HG02798 (cell line): ENCODE data around the gene HK1.
A peak's percentile ranks its signal among the peaks of the same experiment; 100 is the strongest.
"Not testable (repeated sequence)": the region's sequence is repeated elsewhere in the genome, so short reads cannot be mapped to it uniquely, and the experiment has no call there.

Experiments used
- ATAC-seq: cut with Tn5 transposase; IDR thresholded peaks from one replicate; pipeline ENCODE4 v1.9.1; 2021; ENCODE audit warnings: mild to moderate bottlenecking; ENCODE audit not compliant: unreplicated experiment, poor library complexity

The HK1 gene

DNA sequence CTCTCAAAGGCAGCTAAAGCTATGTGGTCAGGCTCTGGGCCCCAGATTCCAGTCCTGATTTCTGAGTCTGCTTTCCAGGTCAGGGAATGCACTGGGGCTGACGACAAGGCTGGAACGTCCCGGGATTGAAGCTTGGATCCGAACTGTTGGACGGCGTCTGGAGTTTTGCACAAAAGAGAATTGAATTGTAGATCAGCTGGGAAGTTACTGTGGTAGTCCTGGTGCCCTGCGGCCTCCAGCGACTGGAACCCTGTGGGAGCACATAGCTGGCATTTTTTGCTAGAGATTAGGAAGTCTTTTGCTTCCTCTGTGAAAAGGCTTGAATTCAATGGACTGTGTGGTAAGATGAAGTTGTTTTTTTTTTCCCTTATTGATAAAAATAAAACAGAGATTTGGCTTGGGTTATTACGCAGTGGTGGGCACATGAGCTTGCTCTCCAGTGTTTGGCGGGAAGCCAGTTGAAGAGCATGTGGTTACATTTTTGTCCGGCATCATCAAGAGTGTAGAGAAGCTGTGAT, at the start of gene HK1:
HK1 (plus strand) TSS at position 51 of the 518 bp plus-strand sequence.
- ATAC-seq = no peak

- ATAC-seq = no peak
Measured at GRCh38 chr10:69229616-69229916, 48.7 kb upstream of the HK1 start.

- ATAC-seq = no peak
Measured at GRCh38 chr10:69230128-69230527, 48.2 kb upstream of the HK1 start.

GRCh38 chr10:69232252-69232651, 46.0 kb upstream of the HK1 start:
- no peak for ATAC-seq

- ATAC-seq = no peak
Measured at GRCh38 chr10:69232736-69233480, 45.4 kb upstream of the HK1 start.

DNA sequence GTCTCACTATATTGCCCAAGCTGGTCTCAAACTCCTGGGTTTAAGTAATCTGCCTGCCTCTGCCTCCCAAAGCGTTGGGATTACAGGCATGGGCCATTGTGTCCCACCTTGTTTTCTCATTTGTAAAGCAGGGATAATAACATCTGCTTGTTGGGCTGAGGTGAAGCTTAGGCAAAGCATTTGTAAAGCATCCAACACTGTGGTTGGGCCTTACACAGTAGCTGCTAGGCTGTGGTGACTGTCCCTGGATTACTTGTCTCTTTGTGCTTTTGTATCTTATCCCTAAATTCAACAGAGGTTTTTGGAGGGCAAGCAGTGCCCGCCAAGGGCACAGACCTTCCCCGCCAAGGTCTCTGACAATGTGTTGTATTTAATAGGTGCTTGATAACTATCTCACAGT, 43.8 kb upstream of the HK1 start:
- ATAC-seq = no peak

DNA sequence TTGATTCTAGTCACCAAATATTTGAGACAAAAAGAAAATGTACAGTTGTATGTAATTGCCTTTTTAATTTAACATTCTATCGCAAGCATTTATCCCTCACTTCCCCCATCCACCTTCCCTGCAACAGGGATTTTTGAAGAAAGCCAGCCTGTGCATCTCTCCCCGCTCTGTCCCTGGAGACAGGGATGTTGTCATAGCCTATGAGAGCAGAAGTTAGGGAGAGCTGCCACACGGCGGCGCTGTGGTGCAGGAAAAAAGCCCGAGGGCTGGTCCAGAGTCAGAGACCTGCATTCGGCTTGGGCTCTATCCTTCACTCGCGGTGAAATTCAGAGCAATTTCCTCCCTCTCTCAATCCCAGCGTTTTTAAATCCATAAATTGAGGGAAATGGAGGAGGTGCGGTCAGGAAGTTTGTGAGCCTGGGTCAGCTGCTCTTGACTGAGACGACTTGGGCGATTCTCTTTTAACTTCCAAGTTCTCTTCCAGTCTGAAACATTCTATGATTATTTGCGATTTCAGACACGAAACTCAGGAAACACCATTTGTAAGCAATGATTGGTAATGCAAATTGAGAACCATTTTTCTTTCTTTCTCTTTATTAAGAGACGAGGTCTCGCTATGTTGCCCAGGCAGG, 40.7 kb upstream of the HK1 start:
- peak; percentile 92 for ATAC-seq

GRCh38 chr10:69239136-69239535, 39.2 kb upstream of the HK1 start:
- no peak for ATAC-seq

DNA sequence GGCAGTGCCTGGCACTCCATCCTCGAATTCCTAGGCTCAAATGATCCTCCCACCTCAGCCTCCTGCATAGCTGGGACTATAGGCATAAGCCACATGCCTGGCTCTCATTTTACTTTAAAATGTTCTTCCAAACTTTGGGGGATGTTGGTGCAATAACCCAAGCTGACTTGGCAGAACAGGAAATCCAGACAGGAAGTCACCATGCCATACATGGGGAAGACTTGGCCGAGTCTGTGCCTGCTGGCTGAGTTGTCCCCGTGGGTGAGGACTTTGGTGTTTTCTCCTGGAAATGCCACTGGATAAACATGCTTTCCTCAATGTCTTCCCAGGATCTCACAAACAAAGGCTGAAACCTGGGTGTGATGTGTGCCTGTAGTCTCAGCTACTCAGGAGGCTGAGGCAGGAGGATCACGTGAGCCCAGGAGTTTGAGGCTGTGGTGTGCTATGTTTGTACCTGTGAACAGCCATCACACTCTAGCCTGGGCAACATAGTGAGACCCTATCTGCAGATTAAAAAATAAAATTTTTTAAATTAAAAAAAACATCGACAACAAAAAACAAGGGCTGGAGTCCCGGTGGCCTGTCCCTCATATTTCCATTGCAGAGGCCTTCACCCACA, 38.4 kb upstream of the HK1 start:
- ATAC-seq = no peak

DNA sequence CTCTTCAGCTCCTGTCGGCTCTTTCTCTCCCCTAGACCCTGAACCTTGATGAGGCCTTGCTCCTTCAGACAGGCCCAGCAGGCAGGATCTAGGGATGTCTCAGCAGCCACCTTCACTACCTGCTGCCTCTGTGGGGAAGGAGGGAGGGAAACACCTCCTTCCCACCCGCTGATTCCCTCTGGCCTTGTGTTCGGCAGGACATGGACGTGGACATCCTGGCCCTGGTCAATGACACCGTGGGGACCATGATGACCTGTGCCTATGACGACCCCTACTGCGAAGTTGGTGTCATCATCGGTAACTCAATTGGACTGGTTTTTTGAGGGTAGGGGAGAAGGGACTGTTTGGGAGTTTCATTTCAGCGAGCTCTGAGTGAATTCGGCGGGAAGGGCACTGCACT, 37.8 kb upstream of the HK1 start:
- no peak for ATAC-seq

- no peak for ATAC-seq
Measured at GRCh38 chr10:69241575-69241974, 36.7 kb upstream of the HK1 start.

DNA sequence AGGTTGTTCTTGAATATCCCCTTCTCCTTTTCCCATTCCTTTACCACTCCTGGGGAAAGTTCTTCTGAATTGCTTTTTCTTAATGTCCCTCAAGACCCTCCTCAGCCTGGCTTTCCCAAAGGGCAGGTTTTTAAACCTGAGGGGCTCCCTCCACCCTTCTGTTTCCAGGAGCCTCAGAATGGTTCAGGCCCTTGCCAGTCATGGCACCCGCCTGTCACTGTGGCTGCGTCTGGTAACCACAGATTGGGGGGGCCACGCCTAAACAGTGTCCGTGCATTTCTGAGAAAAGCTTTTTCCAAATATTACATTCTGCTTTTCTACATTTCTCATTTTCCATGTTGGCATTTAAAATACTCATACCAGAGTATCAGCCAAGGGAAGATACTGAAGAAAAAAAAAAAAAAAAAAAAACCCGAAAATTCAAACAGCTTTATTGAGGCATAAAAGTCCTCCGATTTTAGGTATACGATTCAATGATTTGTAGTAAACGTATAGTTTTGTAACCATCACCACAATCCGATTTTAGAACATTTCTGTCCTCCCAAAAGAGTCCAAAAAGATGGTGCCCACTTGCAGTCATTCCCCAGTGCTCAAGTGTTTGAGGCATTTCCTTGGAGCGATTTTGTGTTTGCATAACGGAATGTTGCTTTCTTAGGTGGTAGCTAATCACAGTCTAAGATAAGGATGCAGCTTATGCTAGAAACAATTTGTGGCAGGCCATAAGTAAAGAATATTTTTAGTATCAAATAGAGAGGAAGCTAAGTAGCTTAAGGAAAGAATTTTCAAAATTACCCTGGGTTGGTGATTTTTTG, 36.0 kb upstream of the HK1 start:
- ATAC-seq = no peak

DNA sequence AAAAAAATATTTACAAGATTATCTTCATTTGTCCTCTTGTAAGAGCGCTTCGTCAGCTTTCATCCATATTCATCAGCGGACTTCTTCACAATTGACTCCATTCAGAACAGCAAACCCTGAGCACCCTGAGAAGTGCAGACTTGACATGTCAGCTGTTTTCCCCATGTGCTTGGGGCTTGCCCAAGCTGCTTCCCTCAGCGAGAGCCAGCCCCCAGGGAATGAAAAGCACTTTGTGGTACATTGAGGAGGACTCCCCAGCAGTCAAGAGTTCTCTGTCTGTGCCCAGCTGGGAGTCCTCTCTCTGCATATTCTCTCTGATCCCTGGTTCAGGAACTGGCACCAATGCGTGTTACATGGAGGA, 35.5 kb upstream of the HK1 start:
- no peak for ATAC-seq

GRCh38 chr10:69243817-69244216, 34.5 kb upstream of the HK1 start:
- no peak for ATAC-seq

DNA sequence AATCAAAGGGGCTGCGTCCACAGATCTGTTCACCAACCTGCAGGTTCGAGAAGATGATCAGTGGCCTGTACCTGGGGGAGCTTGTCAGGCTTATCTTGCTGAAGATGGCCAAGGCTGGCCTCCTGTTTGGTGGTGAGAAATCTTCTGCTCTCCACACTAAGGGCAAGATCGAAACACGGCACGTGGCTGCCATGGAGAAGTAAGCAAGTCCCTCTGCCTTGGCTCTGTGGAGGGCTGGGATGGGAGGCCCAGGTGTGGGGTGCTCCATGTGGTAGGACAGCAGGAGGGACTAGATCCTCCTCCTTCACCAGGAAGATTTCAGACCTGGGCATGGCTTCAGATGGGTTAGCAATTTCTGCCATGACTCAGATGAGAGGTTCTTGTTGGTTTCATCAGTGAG, 32.3 kb upstream of the HK1 start:
- no peak for ATAC-seq

- no peak for ATAC-seq
Measured at GRCh38 chr10:69246581-69247312, 31.5 kb upstream of the HK1 start.

DNA sequence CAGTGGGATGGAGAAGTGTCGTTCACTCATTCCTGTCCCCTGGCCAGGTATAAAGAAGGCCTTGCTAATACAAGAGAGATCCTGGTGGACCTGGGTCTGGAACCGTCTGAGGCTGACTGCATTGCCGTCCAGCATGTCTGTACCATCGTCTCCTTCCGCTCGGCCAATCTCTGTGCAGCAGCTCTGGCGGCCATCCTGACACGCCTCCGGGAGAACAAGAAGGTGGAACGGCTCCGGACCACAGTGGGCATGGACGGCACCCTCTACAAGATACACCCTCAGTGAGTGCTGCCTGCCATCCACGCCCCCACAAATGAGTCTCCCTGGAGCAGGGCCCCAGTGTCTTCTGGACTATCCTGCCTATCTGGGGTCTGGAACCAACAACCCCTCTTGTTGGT, 31.0 kb upstream of the HK1 start:
- ATAC-seq = no peak

DNA sequence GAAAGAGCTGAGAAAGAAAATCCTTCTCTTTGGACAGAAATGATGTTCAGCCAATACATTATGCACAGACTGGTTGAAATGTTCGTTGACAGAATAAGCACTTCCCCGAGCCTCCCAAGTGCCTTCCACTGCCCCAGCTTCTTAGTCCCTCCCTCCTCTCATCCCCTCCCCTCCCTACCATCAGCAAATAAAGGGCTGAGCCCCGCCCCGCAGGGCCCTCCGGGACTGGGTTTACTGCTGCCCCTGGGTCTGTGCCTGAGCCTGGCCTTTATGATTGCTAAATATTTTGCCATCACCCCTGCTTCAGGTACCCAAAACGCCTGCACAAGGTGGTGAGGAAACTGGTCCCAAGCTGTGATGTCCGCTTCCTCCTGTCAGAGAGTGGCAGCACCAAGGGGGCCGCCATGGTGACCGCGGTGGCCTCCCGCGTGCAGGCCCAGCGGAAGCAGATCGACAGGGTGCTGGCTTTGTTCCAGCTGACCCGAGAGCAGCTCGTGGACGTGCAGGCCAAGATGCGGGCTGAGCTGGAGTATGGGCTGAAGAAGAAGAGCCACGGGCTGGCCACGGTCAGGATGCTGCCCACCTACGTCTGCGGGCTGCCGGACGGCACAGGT, 30.1 kb upstream of the HK1 start:
- ATAC-seq = no peak

DNA sequence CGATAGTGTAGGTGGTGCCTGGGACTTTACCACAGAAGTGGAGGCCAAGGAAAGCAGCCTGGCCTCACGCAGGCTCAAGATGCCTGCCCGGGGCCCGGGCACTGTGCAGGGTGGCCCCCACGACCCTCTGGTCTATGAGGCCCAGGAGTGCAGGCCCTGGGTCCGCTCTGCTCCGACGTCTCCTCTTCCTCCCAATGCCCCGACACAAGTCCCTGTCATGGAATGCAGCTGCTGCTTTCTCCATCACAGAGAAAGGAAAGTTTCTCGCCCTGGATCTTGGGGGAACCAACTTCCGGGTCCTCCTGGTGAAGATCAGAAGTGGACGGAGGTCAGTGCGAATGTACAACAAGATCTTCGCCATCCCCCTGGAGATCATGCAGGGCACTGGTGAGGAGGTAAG, 28.3 kb upstream of the HK1 start:
- ATAC-seq = no peak

GRCh38 chr10:69251417-69251816, 26.9 kb upstream of the HK1 start:
- not testable (repeated sequence) for ATAC-seq
